Kidney glomerular epithelial cell (primary cell): Measurements from ENCODE around the gene MRS2.

Experiments
- DNase-seq: peaks from one replicate; lab custom pipeline; 2025; lab: John Stamatoyannopoulos, UW

Gene MRS2

GRCh38 chr6:24430086-24430485 is 27.4 kb downstream of the MRS2 start:
- no peak for DNase-seq

- DNase-seq, result peak; percentile 29
Measured at GRCh38 chr6:24431045-24431451, 28.3 kb downstream of the MRS2 start.

GRCh38 chr6:24432611-24433010 is 29.9 kb downstream of the MRS2 start:
- no peak for DNase-seq

- DNase-seq, result no peak
Measured at GRCh38 chr6:24436979-24437378, 34.2 kb downstream of the MRS2 start.

GRCh38 chr6:24439858-24440539 is 37.3 kb downstream of the MRS2 start:
- no peak for DNase-seq

- DNase-seq, result no peak
Measured at GRCh38 chr6:24440897-24441598, 38.3 kb downstream of the MRS2 start.

- DNase-seq, result no peak
Measured at GRCh38 chr6:24441599-24441904, 38.8 kb downstream of the MRS2 start.

- DNase-seq, result no peak
Measured at GRCh38 chr6:24444588-24444987, 41.9 kb downstream of the MRS2 start.

- DNase-seq, result no peak
Measured at GRCh38 chr6:24445704-24446103, 43.0 kb downstream of the MRS2 start.

- DNase-seq, result no peak
Measured at GRCh38 chr6:24446670-24447069, 43.9 kb downstream of the MRS2 start.

- no peak for DNase-seq
Measured at GRCh38 chr6:24448396-24448795, 45.7 kb downstream of the MRS2 start.

- no peak for DNase-seq
Measured at GRCh38 chr6:24448828-24449525, 46.2 kb downstream of the MRS2 start.

- DNase-seq, result no peak
Measured at GRCh38 chr6:24451581-24452388, 49.0 kb downstream of the MRS2 start.

GRCh38 chr6:24453921-24454320 is 51.2 kb downstream of the MRS2 start:
- no peak for DNase-seq

- no peak for DNase-seq
Measured at GRCh38 chr6:24454452-24454851, 51.7 kb downstream of the MRS2 start.

GRCh38 chr6:24455061-24455460 is 52.3 kb downstream of the MRS2 start:
- no peak for DNase-seq

GRCh38 chr6:24458134-24458533 is 55.4 kb downstream of the MRS2 start:
- DNase-seq, result no peak

GRCh38 chr6:24458941-24459340 is 56.2 kb downstream of the MRS2 start:
- DNase-seq, result no peak

- no peak for DNase-seq
Measured at GRCh38 chr6:24460966-24461365, 58.2 kb downstream of the MRS2 start.

GRCh38 chr6:24464253-24465038 is 61.7 kb downstream of the MRS2 start:
- DNase-seq, result no peak

GRCh38 chr6:24469811-24470210 is 67.1 kb downstream of the MRS2 start:
- no peak for DNase-seq

GRCh38 chr6:24472181-24472580 is 69.4 kb downstream of the MRS2 start:
- no peak for DNase-seq
